Prostate gland (tissue), 2 donors: ENCODE measurements around the gene STAM2. TPM values are rescaled to one million over a fixed set of nuclear protein-coding genes. Genes with fewer than 3 reads are reported as not detected.

Source experiments
- DNase-seq: peaks from one replicate; pipeline ENCODE4 v3.0.0-alpha.2; 2019; ENCODE audit warnings: low spot score
- H3K27ac ChIP-seq, 2 donors: fragments of 200-600 bp; sonication (generic); 2 replicates each; pipeline ENCODE4 v1.5.1; 2017 to 2019
- H3K27me3 ChIP-seq: fragments of 200-600 bp; sonication (generic); replicated peaks from 2 replicates; pipeline ENCODE4 v1.5.1; 2019; ENCODE audit not compliant: insufficient read depth
- H3K36me3 ChIP-seq, 2 donors: fragments of 200-600 bp; sonication (generic); 1 replicate in 1 of 2; 2 replicates in 1 of 2; pipeline versions ENCODE4 v1.5.1 to v1.8.1; 2017 to 2019
- H3K4me1 ChIP-seq: fragments of 200-600 bp; sonication (generic); replicated peaks from 2 replicates; pipeline ENCODE4 v1.5.1; 2019
- H3K4me3 ChIP-seq, 2 donors: fragments of 200-600 bp; sonication (generic); 2 replicates each; pipeline ENCODE4 v1.5.1; 2017 to 2019
- H3K9me3 ChIP-seq: fragments of 200-600 bp; sonication (generic); 2 replicates; pipeline ENCODE4 v1.5.1; 2017
- POLR2A ChIP-seq: fragments of 450-650 bp; IDR thresholded peaks from one replicate; pipeline ENCODE4 v1.6.1; 2016; ENCODE audit warnings: antibody characterized with exemption, mild to moderate bottlenecking
- POLR2AphosphoS5 ChIP-seq: sonication (generic); formaldehyde crosslinking; IDR thresholded peaks from one replicate; pipeline ENCODE4 v1.6.1; 2017; ENCODE audit warnings: antibody characterized with exemption
- WGBS: methylation state at CpG from one replicate; pipeline ENCODE4 v1.1.5; 2018; 5-methylcytosine and 5-hydroxymethylcytosine counted together
- intact Hi-C: fragments of 100-400 bp; cut with DNase I; formaldehyde crosslinking; loops from one replicate; pipeline ENCODE4 v1.14.2; 2022
- total RNA-seq, 2 donors: library from RNA; depleted of rRNA; stranded (reverse); fragments of >200 nt; gene quantifications; one replicate each; pipeline ENCODE4 v1.1.0, GENCODE V29; 2016
- TF ChIP-seq, protein P1 (sequence below), 4 experiments: fragments of 200-600 bp in 2 of 4; fragments of 450-650 bp in 2 of 4; sonication (generic) in 2 of 4; IDR thresholded peaks; 1 replicate in 3 of 4; 2 replicates in 1 of 4; pipeline ENCODE4 v1.5.1; 2016 to 2019; ENCODE audit warnings: antibody characterized with exemption in 4 of 4, mild to moderate bottlenecking in 2 of 4, moderate library complexity in 2 of 4

The STAM2 gene
- total RNA-seq, 2 donors from 2014 or later: 28.7 to 39.3 TPM

DNA sequence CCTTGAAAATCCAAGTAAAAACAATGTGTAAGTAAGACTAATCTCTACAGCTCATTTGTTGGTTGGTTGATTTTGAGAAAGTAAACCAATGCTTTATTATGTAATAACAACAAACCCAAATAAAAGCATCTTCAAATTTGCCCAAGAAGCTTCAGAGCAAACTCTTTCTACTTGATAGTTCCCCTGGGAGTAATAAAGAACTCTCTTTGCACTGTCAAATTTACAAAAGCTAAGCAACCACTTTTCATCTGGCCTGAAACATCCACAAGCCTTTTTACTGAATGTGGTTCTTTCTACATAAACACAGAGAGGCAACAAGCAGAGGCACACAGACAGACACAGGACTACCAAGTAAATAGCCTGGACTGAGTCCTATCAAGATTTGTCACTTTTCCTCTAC lies 47.9 kb downstream of the STAM2 start:
- no peak for TF ChIP-seq POLR2A
- no peak for TF ChIP-seq POLR2AphosphoS5
- TF ChIP-seq, protein P1, sequence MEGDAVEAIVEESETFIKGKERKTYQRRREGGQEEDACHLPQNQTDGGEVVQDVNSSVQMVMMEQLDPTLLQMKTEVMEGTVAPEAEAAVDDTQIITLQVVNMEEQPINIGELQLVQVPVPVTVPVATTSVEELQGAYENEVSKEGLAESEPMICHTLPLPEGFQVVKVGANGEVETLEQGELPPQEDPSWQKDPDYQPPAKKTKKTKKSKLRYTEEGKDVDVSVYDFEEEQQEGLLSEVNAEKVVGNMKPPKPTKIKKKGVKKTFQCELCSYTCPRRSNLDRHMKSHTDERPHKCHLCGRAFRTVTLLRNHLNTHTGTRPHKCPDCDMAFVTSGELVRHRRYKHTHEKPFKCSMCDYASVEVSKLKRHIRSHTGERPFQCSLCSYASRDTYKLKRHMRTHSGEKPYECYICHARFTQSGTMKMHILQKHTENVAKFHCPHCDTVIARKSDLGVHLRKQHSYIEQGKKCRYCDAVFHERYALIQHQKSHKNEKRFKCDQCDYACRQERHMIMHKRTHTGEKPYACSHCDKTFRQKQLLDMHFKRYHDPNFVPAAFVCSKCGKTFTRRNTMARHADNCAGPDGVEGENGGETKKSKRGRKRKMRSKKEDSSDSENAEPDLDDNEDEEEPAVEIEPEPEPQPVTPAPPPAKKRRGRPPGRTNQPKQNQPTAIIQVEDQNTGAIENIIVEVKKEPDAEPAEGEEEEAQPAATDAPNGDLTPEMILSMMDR (IDR thresholded peaks at IDR 0.05): no peak
- Histone ChIP-seq H3K9me3 (no peaks in the 10 kb centered on the region), H3K27me3 (no peaks in the 10 kb centered on the region), H3K4me3 (no peak overlapping the region), H3K4me1 (peaks cover 5% of the 10 kb centered on the region), H3K36me3 (no peaks in the 10 kb centered on the region), H3K27ac (no peak overlapping the region)
- intact Hi-C loops: no loop called here
- DNase-seq: no peak

- Histone ChIP-seq H3K4me3 (no peak overlapping the region), H3K27me3 (no peaks in the 10 kb centered on the region), H3K9me3 (no peaks in the 10 kb centered on the region), H3K36me3 (no peaks in the 10 kb centered on the region), H3K27ac (no peak overlapping the region), H3K4me1 (no peaks in the 10 kb centered on the region)
- no peak for DNase-seq
- no peak for TF ChIP-seq POLR2A
- TF ChIP-seq, protein P1 (IDR thresholded peaks at IDR 0.05): no peak
- TF ChIP-seq POLR2AphosphoS5: no peak
- intact Hi-C loops: no loop called here
- 91% methylated on average over 4 of the region's 4 CpGs for WGBS
Measured at GRCh38 chr2:152126664-152127063, 48.9 kb downstream of the STAM2 start.

GRCh38 chr2:152122161-152122560 lies 53.4 kb downstream of the STAM2 start:
- TF ChIP-seq, protein P1 (IDR thresholded peaks at IDR 0.05): no peak
- TF ChIP-seq POLR2A (no peak), POLR2AphosphoS5 (no peak)
- no peak overlapping the region for H3K4me3 ChIP-seq
- no peak for DNase-seq
- H3K27ac ChIP-seq: no peak overlapping the region
- no peaks in the 10 kb centered on the region for H3K9me3 ChIP-seq
- H3K27me3 ChIP-seq: no peaks in the 10 kb centered on the region
- H3K4me1 ChIP-seq: no peaks in the 10 kb centered on the region
- 98% methylated on average over 2 of the region's 2 CpGs for WGBS
- intact Hi-C loops: no loop called here
- H3K36me3 ChIP-seq: no peaks in the 10 kb centered on the region

- Histone ChIP-seq H3K4me1 (no peaks in the 10 kb centered on the region), H3K9me3 (no peaks in the 10 kb centered on the region), H3K27ac (no peak overlapping the region), H3K4me3 (no peak overlapping the region), H3K36me3 (no peaks in the 10 kb centered on the region), H3K27me3 (no peaks in the 10 kb centered on the region)
- DNase-seq: no peak
- intact Hi-C loops: no loop called here
- 81% methylated on average over 1 of the region's 1 CpG for WGBS
- TF ChIP-seq POLR2A (no peak), POLR2AphosphoS5 (no peak)
- TF ChIP-seq, protein P1 (IDR thresholded peaks at IDR 0.05): no peak
Measured at GRCh38 chr2:152120430-152120829, 55.1 kb downstream of the STAM2 start.

DNA sequence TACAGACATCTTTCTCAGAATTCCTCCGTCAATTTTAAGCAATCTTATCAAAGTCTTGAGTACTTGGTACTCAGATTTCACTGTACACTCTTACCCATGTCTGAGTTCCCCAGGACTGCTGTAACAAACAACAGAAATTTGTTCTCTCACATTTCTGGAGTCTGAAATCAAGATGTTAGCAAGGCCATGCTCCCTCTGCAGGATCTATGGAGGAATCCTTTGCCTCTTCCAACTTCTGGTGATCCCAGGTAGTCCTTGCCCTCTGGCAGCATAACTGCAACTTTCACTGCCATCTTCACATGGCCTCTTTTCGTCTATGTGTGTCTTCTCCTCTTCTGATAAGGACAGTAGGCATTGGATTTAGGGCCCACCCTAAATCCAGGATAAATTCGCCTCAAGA lies 59.6 kb downstream of the STAM2 start:
- TF ChIP-seq POLR2A: no peak
- TF ChIP-seq, protein P1 (IDR thresholded peaks at IDR 0.05): peak in 1 of 4 experiments; percentile 12
- TF ChIP-seq POLR2AphosphoS5: no peak
- intact Hi-C loops: no loop called here
- 86% methylated on average over 3 of the region's 3 CpGs for WGBS

More for the DNA sequence above, 59.6 kb downstream of the STAM2 start:
- Histone ChIP-seq H3K4me1 (no peaks in the 10 kb centered on the region), H3K27me3 (no peaks in the 10 kb centered on the region), H3K9me3 (no peaks in the 10 kb centered on the region), H3K4me3 (no peak overlapping the region), H3K27ac (no peak overlapping the region), H3K36me3 (no peaks in the 10 kb centered on the region)
- no peak for DNase-seq
